Measurements from ENCODE around the gene ZCWPW2.

Gene ZCWPW2

GRCh38 chr3:28553175-28553574 is 204.7 kb downstream of the ZCWPW2 start:
- H2AK5ac ChIP-seq (ENCODE audit: low read length, severe bottlenecking): no peak overlapping the region
- no peak overlapping the region for H3K14ac ChIP-seq (ENCODE audit: low read length in 2 of 2)
- no peaks in the 10 kb centered on the region for H3K9me3 ChIP-seq (ENCODE audit: control insufficient read depth, low read length)
- no peak overlapping the region for H2BK12ac ChIP-seq (ENCODE audit: low read length in 2 of 2)
- no peaks in the 10 kb centered on the region for H3K79me1 ChIP-seq (replicated peaks; ENCODE audit: low read length, poor library complexity, severe bottlenecking)
- DNase-seq: no peak
- no peak overlapping the region for H3K4ac ChIP-seq (ENCODE audit: low read depth in 1 of 2, low read length in 2 of 2)
- no peaks in the 10 kb centered on the region for H3K4me1 ChIP-seq (ENCODE audit: control insufficient read depth, insufficient read depth, low read depth, low read length)
- no peak overlapping the region for H3K23ac ChIP-seq (ENCODE audit: low read length in 2 of 2)
- no peak overlapping the region for H3K4me3 ChIP-seq (ENCODE audit: insufficient read depth in 1 of 2, low read depth in 1 of 2, low read length in 2 of 2)
- H2BK5ac ChIP-seq (ENCODE audit: low read depth, low read length, poor library complexity, severe bottlenecking): no peak overlapping the region
- 79% methylated on average over 3 of the region's 3 CpGs for WGBS
- H4K91ac ChIP-seq (ENCODE audit: low read length): no peak overlapping the region
- H2BK120ac ChIP-seq (ENCODE audit: low read depth, low read length): no peak overlapping the region
- no peak overlapping the region for H3K18ac ChIP-seq (ENCODE audit: low read depth in 1 of 2, low read length in 2 of 2)
- no peaks in the 10 kb centered on the region for H3K36me3 ChIP-seq (ENCODE audit: control insufficient read depth in 1 of 2, insufficient read depth in 2 of 2, low read depth in 1 of 2, low read length in 2 of 2)
- H3K9ac ChIP-seq (ENCODE audit: low read length): no peak overlapping the region
- no peak overlapping the region for H4K8ac ChIP-seq (ENCODE audit: low read length)
- no peaks in the 10 kb centered on the region for H3K27me3 ChIP-seq (ENCODE audit: control insufficient read depth in 1 of 2, insufficient read depth in 1 of 2, low read length in 2 of 2)
- no peak overlapping the region for H2BK15ac ChIP-seq (ENCODE audit: low read depth, poor library complexity, severe bottlenecking)
- no peak overlapping the region for H3K4me2 ChIP-seq (ENCODE audit: low read length, poor library complexity, severe bottlenecking)
- no peak overlapping the region for H3K27ac ChIP-seq (ENCODE audit: low read length, poor library complexity, severe bottlenecking)
- no peak overlapping the region for H2AFZ ChIP-seq (ENCODE audit: low read depth, low read length)

- no peak overlapping the region for H2AK5ac ChIP-seq (ENCODE audit: low read length, severe bottlenecking)
- 46% methylated on average over 1 of the region's 1 CpG for whole genome bisulfite sequencing
Measured at GRCh38 chr3:28556195-28556594, 207.7 kb downstream of the ZCWPW2 start.

GRCh38 chr3:28564211-28564610 is 215.7 kb downstream of the ZCWPW2 start:
- Histone ChIP-seq H3K4me1 (ENCODE audit: control insufficient read depth, insufficient read depth, low read depth, low read length) (no peaks in the 10 kb centered on the region), H3K18ac (ENCODE audit: low read depth in 1 of 2, low read length in 2 of 2) (no peak overlapping the region), H3K27ac (ENCODE audit: low read length, poor library complexity, severe bottlenecking) (no peak overlapping the region), H2BK15ac (ENCODE audit: low read depth, poor library complexity, severe bottlenecking) (no peak overlapping the region), H3K4me3 (ENCODE audit: insufficient read depth in 1 of 2, low read depth in 1 of 2, low read length in 2 of 2) (no peak overlapping the region), H2BK12ac (ENCODE audit: low read length in 2 of 2) (no peak overlapping the region), H3K79me1 (replicated peaks; ENCODE audit: low read length, poor library complexity, severe bottlenecking) (no peaks in the 10 kb centered on the region), H2AK5ac (ENCODE audit: low read length, severe bottlenecking) (no peak overlapping the region), H2AFZ (ENCODE audit: low read depth, low read length) (no peak overlapping the region), H3K4me2 (ENCODE audit: low read length, poor library complexity, severe bottlenecking) (no peak overlapping the region), H3K23ac (ENCODE audit: low read length in 2 of 2) (no peak overlapping the region), H3K9ac (ENCODE audit: low read length) (no peak overlapping the region), H3K27me3 (ENCODE audit: control insufficient read depth in 1 of 2, insufficient read depth in 1 of 2, low read length in 2 of 2) (peaks cover 0 to 6% of the 10 kb centered on the region in 2 experiments), H4K91ac (ENCODE audit: low read length) (no peak overlapping the region), H4K8ac (ENCODE audit: low read length) (no peak overlapping the region), H3K36me3 (ENCODE audit: control insufficient read depth in 1 of 2, insufficient read depth in 2 of 2, low read depth in 1 of 2, low read length in 2 of 2) (no peaks in the 10 kb centered on the region), H3K9me3 (ENCODE audit: control insufficient read depth, low read length) (peaks cover 5% of the 10 kb centered on the region), H3K4ac (ENCODE audit: low read depth in 1 of 2, low read length in 2 of 2) (no peak overlapping the region), H2BK5ac (ENCODE audit: low read depth, low read length, poor library complexity, severe bottlenecking) (no peak overlapping the region), H2BK120ac (ENCODE audit: low read depth, low read length) (no peak overlapping the region), H3K14ac (ENCODE audit: low read length in 2 of 2) (no peak overlapping the region)
- DNase-seq: no peak
- no CpG with 5 or more reads among the region's 1 CpG for WGBS

More at GRCh38 chr3:28556195-28556594, 207.7 kb downstream of the ZCWPW2 start:
- no peak for DNase-seq
- no peak overlapping the region for H2AFZ ChIP-seq (ENCODE audit: low read depth, low read length)
- H3K4me2 ChIP-seq (ENCODE audit: low read length, poor library complexity, severe bottlenecking): no peak overlapping the region
- no peak overlapping the region for H3K18ac ChIP-seq (ENCODE audit: low read depth in 1 of 2, low read length in 2 of 2)
- no peaks in the 10 kb centered on the region for H3K9me3 ChIP-seq (ENCODE audit: control insufficient read depth, low read length)
- H4K91ac ChIP-seq (ENCODE audit: low read length): no peak overlapping the region
- no peaks in the 10 kb centered on the region for H3K27me3 ChIP-seq (ENCODE audit: control insufficient read depth in 1 of 2, insufficient read depth in 1 of 2, low read length in 2 of 2)
- no peak overlapping the region for H2BK5ac ChIP-seq (ENCODE audit: low read depth, low read length, poor library complexity, severe bottlenecking)
- H3K14ac ChIP-seq (ENCODE audit: low read length in 2 of 2): no peak overlapping the region
- no peaks in the 10 kb centered on the region for H3K36me3 ChIP-seq (ENCODE audit: control insufficient read depth in 1 of 2, insufficient read depth in 2 of 2, low read depth in 1 of 2, low read length in 2 of 2)
- H3K23ac ChIP-seq (ENCODE audit: low read length in 2 of 2): no peak overlapping the region
- no peak overlapping the region for H2BK12ac ChIP-seq (ENCODE audit: low read length in 2 of 2)
- H3K79me1 ChIP-seq (replicated peaks; ENCODE audit: low read length, poor library complexity, severe bottlenecking): no peaks in the 10 kb centered on the region
- no peak overlapping the region for H3K4me3 ChIP-seq (ENCODE audit: insufficient read depth in 1 of 2, low read depth in 1 of 2, low read length in 2 of 2)
- no peak overlapping the region for H3K27ac ChIP-seq (ENCODE audit: low read length, poor library complexity, severe bottlenecking)
- no peak overlapping the region for H2BK15ac ChIP-seq (ENCODE audit: low read depth, poor library complexity, severe bottlenecking)
- H4K8ac ChIP-seq (ENCODE audit: low read length): no peak overlapping the region
- no peak overlapping the region for H2BK120ac ChIP-seq (ENCODE audit: low read depth, low read length)
- no peak overlapping the region for H3K9ac ChIP-seq (ENCODE audit: low read length)
- no peak overlapping the region for H3K4ac ChIP-seq (ENCODE audit: low read depth in 1 of 2, low read length in 2 of 2)
- no peaks in the 10 kb centered on the region for H3K4me1 ChIP-seq (ENCODE audit: control insufficient read depth, insufficient read depth, low read depth, low read length)

GRCh38 chr3:28569357-28569756 is 220.8 kb downstream of the ZCWPW2 start:
- no peak overlapping the region for H3K4me2 ChIP-seq (ENCODE audit: low read length, poor library complexity, severe bottlenecking)
- no peak for DNase-seq
- no peak overlapping the region for H2BK15ac ChIP-seq (ENCODE audit: low read depth, poor library complexity, severe bottlenecking)
- H2AFZ ChIP-seq (ENCODE audit: low read depth, low read length): no peak overlapping the region
- no peaks in the 10 kb centered on the region for H3K4me1 ChIP-seq (ENCODE audit: control insufficient read depth, insufficient read depth, low read depth, low read length)
- no peak overlapping the region for H3K23ac ChIP-seq (ENCODE audit: low read length in 2 of 2)
- H3K14ac ChIP-seq (ENCODE audit: low read length in 2 of 2): no peak overlapping the region
- H3K9ac ChIP-seq (ENCODE audit: low read length): no peak overlapping the region
- H3K36me3 ChIP-seq (ENCODE audit: control insufficient read depth in 1 of 2, insufficient read depth in 2 of 2, low read depth in 1 of 2, low read length in 2 of 2): no peaks in the 10 kb centered on the region
- H3K79me1 ChIP-seq (replicated peaks; ENCODE audit: low read length, poor library complexity, severe bottlenecking): no peaks in the 10 kb centered on the region
- peaks cover 5 to 22% of the 10 kb centered on the region in 2 experiments for H3K27me3 ChIP-seq (ENCODE audit: control insufficient read depth in 1 of 2, insufficient read depth in 1 of 2, low read length in 2 of 2)
- no peak overlapping the region for H3K4ac ChIP-seq (ENCODE audit: low read depth in 1 of 2, low read length in 2 of 2)
- 91% methylated on average over 3 of the region's 3 CpGs for WGBS
- no peak overlapping the region for H3K4me3 ChIP-seq (ENCODE audit: insufficient read depth in 1 of 2, low read depth in 1 of 2, low read length in 2 of 2)
- H2AK5ac ChIP-seq (ENCODE audit: low read length, severe bottlenecking): no peak overlapping the region
- no peak overlapping the region for H2BK12ac ChIP-seq (ENCODE audit: low read length in 2 of 2)
- H4K91ac ChIP-seq (ENCODE audit: low read length): no peak overlapping the region
- H2BK5ac ChIP-seq (ENCODE audit: low read depth, low read length, poor library complexity, severe bottlenecking): no peak overlapping the region
- H2BK120ac ChIP-seq (ENCODE audit: low read depth, low read length): no peak overlapping the region
- peaks cover 5% of the 10 kb centered on the region for H3K9me3 ChIP-seq (ENCODE audit: control insufficient read depth, low read length)
- H3K27ac ChIP-seq (ENCODE audit: low read length, poor library complexity, severe bottlenecking): no peak overlapping the region
- H3K18ac ChIP-seq (ENCODE audit: low read depth in 1 of 2, low read length in 2 of 2): no peak overlapping the region
- no peak overlapping the region for H4K8ac ChIP-seq (ENCODE audit: low read length)

All from mesenchymal stem cell (in vitro differentiated cells and primary cell).